Neural progenitor cell (in vitro differentiated cells): Measurements from ENCODE around the gene TSC22D4. TPM values are rescaled to one million over a fixed set of nuclear protein-coding genes. Genes with fewer than 3 reads are reported as not detected.

Experiments
- DNase-seq: peaks from one replicate; pipeline ENCODE4 v3.0.0-alpha.2; 2016; ENCODE audit warnings: low spot score
- H2AFZ ChIP-seq: fragments of 200-600 bp; sonication (generic); replicated peaks from 2 replicates; pipeline ENCODE4 v1.6.1; 2016; ENCODE audit warnings: antibody characterized with exemption
- H3F3A ChIP-seq: fragments of 200-600 bp; sonication (generic); 2 replicates; pipeline ENCODE4 v1.6.1; 2016; ENCODE audit warnings: antibody characterized with exemption, low read depth
- H3K27ac ChIP-seq: fragments of 200-600 bp; sonication (generic); 2 replicates; pipeline ENCODE4 v1.5.1; 2016; ENCODE audit warnings: mild to moderate bottlenecking
- H3K27me3 ChIP-seq: fragments of 200-600 bp; sonication (generic); 2 replicates; pipeline ENCODE4 v1.6.1; 2016; ENCODE audit warnings: mild to moderate bottlenecking, moderate library complexity
- H3K36me3 ChIP-seq: fragments of 200-600 bp; sonication (generic); 2 replicates; pipeline ENCODE4 v1.5.1; 2016
- H3K4me1 ChIP-seq: fragments of 200-600 bp; sonication (generic); 2 replicates; pipeline ENCODE4 v1.6.1; 2016; ENCODE audit warnings: mixed run types
- H3K4me2 ChIP-seq: fragments of 200-600 bp; sonication (generic); 2 replicates; pipeline ENCODE4 v1.6.1; 2016
- H3K4me3 ChIP-seq: fragments of 200-600 bp; sonication (generic); 2 replicates; pipeline ENCODE4 v1.5.1; 2016
- H3K79me2 ChIP-seq: fragments of 200-600 bp; sonication (generic); 2 replicates; pipeline ENCODE4 v1.6.1; 2016; ENCODE audit warnings: low read depth
- H3K9ac ChIP-seq: fragments of 200-600 bp; sonication (generic); 2 replicates; pipeline ENCODE4 v1.6.1; 2016
- H3K9me3 ChIP-seq: fragments of 200-600 bp; sonication (generic); 2 replicates; pipeline ENCODE4 v1.5.1; 2016; ENCODE audit warnings: low read depth
- H4K20me1 ChIP-seq: fragments of 200-600 bp; sonication (generic); 2 replicates; pipeline ENCODE4 v1.6.1; 2016; ENCODE audit warnings: low read depth
- H3K27ac Mint-ChIP-seq: 3 replicates; pipeline ENCODE4 v1.8.0; 2021; ENCODE audit warnings: mixed read lengths
- H3K27me3 Mint-ChIP-seq: 2 replicates; pipeline ENCODE4 v1.8.0; 2022; ENCODE audit warnings: low read depth, mild to moderate bottlenecking, inconsistent platforms, moderate library complexity, mixed read lengths; ENCODE audit not compliant: insufficient read depth
- H3K36me3 Mint-ChIP-seq: 3 replicates; pipeline ENCODE4 v1.8.0; 2021; ENCODE audit warnings: mixed read lengths
- H3K4me1 Mint-ChIP-seq: 3 replicates; pipeline ENCODE4 v1.8.0; 2021; ENCODE audit warnings: mixed read lengths
- H3K4me3 Mint-ChIP-seq: 3 replicates; pipeline ENCODE4 v1.8.0; 2021; ENCODE audit warnings: mild to moderate bottlenecking, moderate library complexity, mixed read lengths
- H3K9me3 Mint-ChIP-seq: 3 replicates; pipeline ENCODE4 v1.8.0; 2020; ENCODE audit warnings: mixed read lengths
- CTCF ChIP-seq: fragments of 200-600 bp; sonication (generic); IDR thresholded peaks from 2 replicates; pipeline ENCODE4 v1.5.1; 2017; ENCODE audit warnings: antibody characterized with exemption, mild to moderate bottlenecking
- EZH2 ChIP-seq: fragments of 200-600 bp; sonication (generic); IDR thresholded peaks from 2 replicates; pipeline ENCODE4 v1.6.1; 2017; ENCODE audit warnings: antibody characterized with exemption, mild to moderate bottlenecking, moderate library complexity
- EZH2phosphoT487 ChIP-seq: fragments of 200-600 bp; sonication (generic); IDR thresholded peaks from 2 replicates; pipeline ENCODE4 v1.6.1; 2017; ENCODE audit warnings: antibody characterized with exemption
- total RNA-seq: library from RNA; depleted of rRNA; stranded (reverse); fragments of >200 nt; gene quantifications from 2 replicates; pipeline ENCODE4 v1.2.3, GENCODE V29; 2015; ENCODE audit warnings: low replicate concordance

The TSC22D4 gene
- total RNA-seq, 1 donor from 2014 or later, result 11.0 TPM

DNA sequence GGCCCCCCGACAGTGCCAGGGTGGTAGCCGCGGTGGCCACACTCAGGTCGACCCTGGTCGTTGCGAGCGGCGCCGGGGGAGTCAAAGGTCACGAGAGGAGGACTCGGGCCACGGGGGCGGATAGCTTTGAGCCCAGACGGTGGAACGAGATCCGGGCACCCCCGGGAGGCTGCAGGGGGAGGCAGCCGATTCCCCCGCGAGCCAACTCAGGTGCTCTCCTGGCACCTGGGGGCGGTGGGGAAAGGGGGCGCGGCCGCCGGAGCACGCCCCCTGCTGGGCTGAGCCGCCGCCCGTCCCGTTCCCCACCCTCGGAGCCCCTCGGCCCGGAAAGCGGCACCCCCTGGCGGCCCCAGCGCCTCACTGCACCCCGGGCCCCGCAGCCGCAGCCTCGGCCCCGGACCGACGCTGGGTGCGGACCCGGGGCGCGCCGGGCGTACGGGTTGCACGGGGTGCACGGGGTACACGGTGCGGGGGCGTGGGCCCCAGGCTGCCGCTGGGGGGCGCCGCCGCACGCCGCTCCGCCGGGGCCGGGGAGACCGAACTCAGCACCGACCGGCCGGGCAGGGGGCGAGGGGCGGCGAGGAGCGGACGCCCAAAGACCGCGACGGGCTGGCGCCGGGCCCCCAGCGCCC, 4.2 kb upstream of the TSC22D4 start:
- H3K4me2 ChIP-seq, result peak overlapping the region; percentile 94
- Mint-ChIP-seq H3K36me3 (peaks cover 3% of the 10 kb centered on the region), H3K9me3 (no peaks in the 10 kb centered on the region), H3K4me3 (peak overlapping the region; percentile 96), H3K4me1 (peaks cover 50% of the 10 kb centered on the region), H3K27ac (no peak overlapping the region), H3K27me3 (peaks cover 3% of the 10 kb centered on the region)
- peaks cover 19% of the 10 kb centered on the region for H3K4me1 ChIP-seq
- no peak overlapping the region for H3K27ac ChIP-seq
- H3K79me2 ChIP-seq, result peaks cover 6% of the 10 kb centered on the region
- no peak overlapping the region for H3K9ac ChIP-seq
- DNase-seq, result peak; percentile 87
- peak overlapping the region; percentile 81 for H2AFZ ChIP-seq
- peaks cover 27% of the 10 kb centered on the region for H3F3A ChIP-seq
- TF ChIP-seq EZH2 (no peak), CTCF (peak; percentile 78)
- no peaks in the 10 kb centered on the region for H3K36me3 ChIP-seq
- H4K20me1 ChIP-seq, result peaks cover 4% of the 10 kb centered on the region
- H3K27me3 ChIP-seq, result peaks cover 9% of the 10 kb centered on the region
- H3K9me3 ChIP-seq, result no peaks in the 10 kb centered on the region
- H3K4me3 ChIP-seq, result peak overlapping the region; percentile 94

DNA sequence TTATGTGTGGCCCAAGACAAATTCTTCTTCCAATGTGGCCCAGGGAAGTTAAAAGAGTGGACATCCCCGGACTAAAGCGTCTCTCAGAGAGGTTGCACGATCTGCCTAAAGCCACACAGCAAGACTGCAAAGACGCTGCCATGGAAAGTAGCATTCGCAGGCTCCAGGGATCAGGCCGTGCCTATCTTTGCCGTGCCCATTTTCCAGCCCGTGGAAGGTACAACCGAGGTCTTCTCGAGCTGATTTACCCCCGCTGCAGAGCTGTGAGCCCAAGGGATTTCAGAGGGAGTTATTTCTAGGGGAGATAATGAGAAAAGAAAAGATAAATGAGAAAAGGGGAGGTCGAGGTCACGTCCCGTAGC, 3.7 kb upstream of the TSC22D4 start:
- H3K9me3 Mint-ChIP-seq, result no peaks in the 10 kb centered on the region
- H3K36me3 ChIP-seq, result no peaks in the 10 kb centered on the region
- H4K20me1 ChIP-seq, result peaks cover 4% of the 10 kb centered on the region
- TF ChIP-seq EZH2 (no peak), EZH2phosphoT487 (no peak), CTCF (no peak)
- peaks cover 3% of the 10 kb centered on the region for H3K27me3 Mint-ChIP-seq
- H3F3A ChIP-seq, result peaks cover 27% of the 10 kb centered on the region
- peaks cover 3% of the 10 kb centered on the region for H3K36me3 Mint-ChIP-seq
- no peak overlapping the region for H2AFZ ChIP-seq
- peak overlapping the region; percentile 95 for H3K27ac Mint-ChIP-seq
- no peaks in the 10 kb centered on the region for H3K9me3 ChIP-seq
- no peak overlapping the region for H3K27ac ChIP-seq
- H3K4me2 ChIP-seq, result peak overlapping the region; percentile 94
- no peak overlapping the region for H3K9ac ChIP-seq
- H3K4me1 ChIP-seq, result peaks cover 22% of the 10 kb centered on the region
- H3K4me3 ChIP-seq, result peak overlapping the region; percentile 94
- peak overlapping the region; percentile 96 for H3K4me3 Mint-ChIP-seq
- peaks cover 11% of the 10 kb centered on the region for H3K79me2 ChIP-seq
- peaks cover 46% of the 10 kb centered on the region for H3K4me1 Mint-ChIP-seq
- no peak for DNase-seq
- peaks cover 9% of the 10 kb centered on the region for H3K27me3 ChIP-seq

GRCh38 chr7:100481466-100481865, 2.5 kb upstream of the TSC22D4 start:
- H3K4me3 ChIP-seq, result no peak overlapping the region

More at GRCh38 chr7:100481466-100481865, 2.5 kb upstream of the TSC22D4 start:
- no peak for TF ChIP-seq CTCF
- no peak for TF ChIP-seq EZH2
- no peak for TF ChIP-seq EZH2phosphoT487
- Mint-ChIP-seq H3K9me3 (no peaks in the 10 kb centered on the region), H3K4me3 (peak overlapping the region; percentile 96), H3K27me3 (peaks cover 3% of the 10 kb centered on the region), H3K27ac (peak overlapping the region; percentile 62), H3K36me3 (peaks cover 3% of the 10 kb centered on the region), H3K4me1 (peaks cover 44% of the 10 kb centered on the region)
- Histone ChIP-seq H3F3A (peaks cover 27% of the 10 kb centered on the region), H3K9me3 (no peaks in the 10 kb centered on the region), H3K4me1 (peaks cover 17% of the 10 kb centered on the region), H3K9ac (no peak overlapping the region), H4K20me1 (peaks cover 4% of the 10 kb centered on the region), H2AFZ (no peak overlapping the region), H3K27me3 (peaks cover 9% of the 10 kb centered on the region), H3K79me2 (peaks cover 14% of the 10 kb centered on the region), H3K27ac (no peak overlapping the region), H3K4me2 (no peak overlapping the region), H3K36me3 (no peaks in the 10 kb centered on the region)
- DNase-seq, result no peak
